ENCODE data around the gene ELFN1.

ELFN1 gene

GRCh38 chr7:1638215-1638661 is 31.8 kb upstream of the ELFN1 start:
- TF ChIP-seq CTCF (IDR thresholded peaks at IDR 0.05), result no peak
- TF ChIP-seq ZFX (IDR thresholded peaks at IDR 0.05; ENCODE audit: borderline replicate concordance), result no peak
- H3K27ac ChIP-seq, result no peak overlapping the region

- TF ChIP-seq CTCF (IDR thresholded peaks at IDR 0.05) (no peak), ZFX (IDR thresholded peaks at IDR 0.05; ENCODE audit: borderline replicate concordance) (no peak)
- no peak overlapping the region for H3K27ac ChIP-seq
Measured at GRCh38 chr7:1639071-1639470, 31.0 kb upstream of the ELFN1 start.

- no peak overlapping the region for H3K27ac ChIP-seq
- no peak for TF ChIP-seq CTCF (IDR thresholded peaks at IDR 0.05)
- TF ChIP-seq ZFX (IDR thresholded peaks at IDR 0.05; ENCODE audit: borderline replicate concordance), result no peak
Measured at GRCh38 chr7:1639532-1640175, 30.4 kb upstream of the ELFN1 start.

- no peak for TF ChIP-seq ZFX (IDR thresholded peaks at IDR 0.05; ENCODE audit: borderline replicate concordance)
- peak; percentile 92 for TF ChIP-seq CTCF (IDR thresholded peaks at IDR 0.05)
Measured at GRCh38 chr7:1640376-1641172, 29.5 kb upstream of the ELFN1 start.

GRCh38 chr7:1641173-1641572 is 28.9 kb upstream of the ELFN1 start:
- TF ChIP-seq ZFX (IDR thresholded peaks at IDR 0.05; ENCODE audit: borderline replicate concordance) (no peak), CTCF (IDR thresholded peaks at IDR 0.05) (no peak)
- H3K27ac ChIP-seq, result no peak overlapping the region

More at GRCh38 chr7:1640376-1641172, 29.5 kb upstream of the ELFN1 start:
- H3K27ac ChIP-seq, result no peak overlapping the region

- no peak overlapping the region for H3K27ac ChIP-seq
- TF ChIP-seq ZFX (IDR thresholded peaks at IDR 0.05; ENCODE audit: borderline replicate concordance) (no peak), CTCF (IDR thresholded peaks at IDR 0.05) (no peak)
Measured at GRCh38 chr7:1641661-1642260, 28.3 kb upstream of the ELFN1 start.

All from 22Rv1 (cell line).